OCI-LY3 (cell line): ENCODE data around the gene SLC29A3.

Source experiments
- H2AFZ ChIP-seq: fragments of 200-600, 300-600 bp; shearing (Covaris generic); 2 replicates; pipeline ENCODE4 v1.6.0; 2014; ENCODE audit warnings: antibody characterized with exemption, low read depth, low read length
- H3K27ac ChIP-seq: fragments of 200-600, 300-600 bp; sonication (generic); 2 replicates; pipeline ENCODE4 v1.5.1; 2014; ENCODE audit warnings: mild to moderate bottlenecking, low read length, moderate library complexity, mixed read lengths
- H3K27me3 ChIP-seq: fragments of 200-600, 300-600 bp; sonication (generic); 2 replicates; pipeline ENCODE4 v1.6.1; 2014; ENCODE audit warnings: low read depth, low read length, mixed read lengths
- H3K36me3 ChIP-seq: fragments of 200-600, 300-600 bp; sonication (generic); replicated peaks from 2 replicates; pipeline ENCODE3; 2014; ENCODE audit warnings: low read depth, low read length, mixed read lengths
- H3K4me1 ChIP-seq: fragments of 300-600, 200-600 bp; sonication (generic); 2 replicates; pipeline ENCODE4 v1.6.1; 2014; ENCODE audit warnings: low read length, mixed read lengths
- H3K4me2 ChIP-seq: fragments of 200-600, 300-600 bp; sonication (generic); 2 replicates; pipeline ENCODE4 v1.6.1; 2014; ENCODE audit warnings: low read length, mixed read lengths
- H3K4me3 ChIP-seq: fragments of 300-600, 200-600 bp; sonication (generic); 2 replicates; pipeline ENCODE4 v1.5.1; 2014; ENCODE audit warnings: antibody characterized with exemption, mild to moderate bottlenecking, low read length, moderate library complexity
- H3K79me2 ChIP-seq: fragments of 300-600, 200-600 bp; shearing (Covaris generic); 2 replicates; pipeline ENCODE4 v1.6.1; 2014; ENCODE audit warnings: mild to moderate bottlenecking, low read length, mixed read lengths
- H3K9ac ChIP-seq: fragments of 300-600, 200-600 bp; shearing (Covaris generic); 2 replicates; pipeline ENCODE4 v1.6.0; 2014; ENCODE audit warnings: mild to moderate bottlenecking, low read length, moderate library complexity
- H3K9me3 ChIP-seq: fragments of 200-600, 300-600 bp; shearing (Covaris generic); 2 replicates; pipeline ENCODE4 v1.6.1; 2014; ENCODE audit warnings: low read length, mixed read lengths; ENCODE audit not compliant: insufficient read depth
- H4K20me1 ChIP-seq: fragments of 200-600, 300-600 bp; sonication (generic); 2 replicates; pipeline ENCODE4 v1.6.1; 2016; ENCODE audit warnings: low read length, mixed read lengths; ENCODE audit not compliant: insufficient read depth
- EZH2phosphoT487 ChIP-seq: fragments of 200-600 bp; shearing (Covaris generic); IDR thresholded peaks from 2 replicates; pipeline ENCODE4 v1.6.1; 2018; ENCODE audit warnings: antibody characterized with exemption, mixed run types, low read depth
- TF ChIP-seq, protein P1 (sequence below): fragments of 200-600, 300-600 bp; sonication (generic); IDR thresholded peaks from 2 replicates; pipeline ENCODE4 v1.5.1; 2014; ENCODE audit warnings: antibody characterized with exemption, low read length, low read depth

Gene SLC29A3

DNA sequence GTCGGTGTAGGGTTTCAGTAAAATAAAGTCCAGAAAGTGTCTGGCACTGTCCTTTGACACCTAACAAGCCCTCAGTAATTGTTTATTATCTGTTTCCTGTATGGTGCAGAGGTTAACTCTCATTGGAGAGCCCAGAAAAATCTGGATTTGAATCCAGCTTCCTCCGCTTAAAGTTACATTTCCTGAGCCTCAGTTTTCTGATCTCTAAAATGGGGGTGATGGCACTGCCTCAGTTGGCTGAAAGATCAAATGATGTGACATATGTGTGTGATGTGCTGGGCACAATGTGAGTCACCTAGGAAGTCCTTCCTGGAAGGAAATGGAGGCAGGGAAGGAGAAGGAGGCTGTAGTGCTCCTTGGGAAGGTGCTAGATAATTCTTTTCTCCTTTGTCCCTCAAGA, 63.0 kb downstream of the SLC29A3 start:
- Histone ChIP-seq H3K4me3 (no peak overlapping the region), H3K9me3 (no peaks in the 10 kb centered on the region), H3K9ac (no peak overlapping the region), H3K27me3 (no peaks in the 10 kb centered on the region), H3K4me1 (peaks cover 34% of the 10 kb centered on the region), H4K20me1 (no peaks in the 10 kb centered on the region), H3K79me2 (peaks cover 2% of the 10 kb centered on the region; the same call in 1 of the 2 replicates), H3K36me3 (no peaks in the 10 kb centered on the region), H3K4me2 (no peak overlapping the region), H3K27ac (no peak overlapping the region), H2AFZ (no peak overlapping the region)
- no peak for TF ChIP-seq EZH2phosphoT487
- TF ChIP-seq, protein P1, sequence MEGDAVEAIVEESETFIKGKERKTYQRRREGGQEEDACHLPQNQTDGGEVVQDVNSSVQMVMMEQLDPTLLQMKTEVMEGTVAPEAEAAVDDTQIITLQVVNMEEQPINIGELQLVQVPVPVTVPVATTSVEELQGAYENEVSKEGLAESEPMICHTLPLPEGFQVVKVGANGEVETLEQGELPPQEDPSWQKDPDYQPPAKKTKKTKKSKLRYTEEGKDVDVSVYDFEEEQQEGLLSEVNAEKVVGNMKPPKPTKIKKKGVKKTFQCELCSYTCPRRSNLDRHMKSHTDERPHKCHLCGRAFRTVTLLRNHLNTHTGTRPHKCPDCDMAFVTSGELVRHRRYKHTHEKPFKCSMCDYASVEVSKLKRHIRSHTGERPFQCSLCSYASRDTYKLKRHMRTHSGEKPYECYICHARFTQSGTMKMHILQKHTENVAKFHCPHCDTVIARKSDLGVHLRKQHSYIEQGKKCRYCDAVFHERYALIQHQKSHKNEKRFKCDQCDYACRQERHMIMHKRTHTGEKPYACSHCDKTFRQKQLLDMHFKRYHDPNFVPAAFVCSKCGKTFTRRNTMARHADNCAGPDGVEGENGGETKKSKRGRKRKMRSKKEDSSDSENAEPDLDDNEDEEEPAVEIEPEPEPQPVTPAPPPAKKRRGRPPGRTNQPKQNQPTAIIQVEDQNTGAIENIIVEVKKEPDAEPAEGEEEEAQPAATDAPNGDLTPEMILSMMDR = no peak

DNA sequence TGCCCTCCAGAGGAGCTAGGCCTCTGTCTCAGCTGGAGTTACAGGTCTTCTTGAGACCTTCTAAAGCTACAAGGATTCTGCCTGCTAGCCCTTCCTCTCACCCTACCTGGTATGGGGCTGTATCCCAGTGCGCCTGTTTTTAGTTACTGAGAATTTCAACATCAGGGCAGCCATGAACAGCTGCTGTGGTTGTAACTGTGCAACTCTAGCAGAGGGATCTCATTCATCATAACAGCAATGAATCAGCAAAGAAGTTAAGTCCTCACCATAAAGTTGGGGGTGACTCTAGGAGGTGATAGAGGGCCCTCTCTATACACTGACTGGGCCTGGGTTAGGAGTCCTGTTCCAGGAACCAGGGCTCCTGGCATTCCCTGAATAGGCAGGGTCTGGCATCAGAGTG, 63.7 kb downstream of the SLC29A3 start:
- no peak overlapping the region for H3K9ac ChIP-seq
- no peak overlapping the region for H3K4me2 ChIP-seq
- no peaks in the 10 kb centered on the region for H3K79me2 ChIP-seq
- no peak overlapping the region for H2AFZ ChIP-seq
- no peaks in the 10 kb centered on the region for H3K27me3 ChIP-seq
- H4K20me1 ChIP-seq = no peaks in the 10 kb centered on the region
- H3K36me3 ChIP-seq = no peaks in the 10 kb centered on the region
- H3K9me3 ChIP-seq = no peaks in the 10 kb centered on the region
- TF ChIP-seq, protein P1 = no peak
- TF ChIP-seq EZH2phosphoT487 = no peak
- no peak overlapping the region for H3K27ac ChIP-seq
- H3K4me3 ChIP-seq = no peak overlapping the region
- peaks cover 31% of the 10 kb centered on the region for H3K4me1 ChIP-seq

DNA sequence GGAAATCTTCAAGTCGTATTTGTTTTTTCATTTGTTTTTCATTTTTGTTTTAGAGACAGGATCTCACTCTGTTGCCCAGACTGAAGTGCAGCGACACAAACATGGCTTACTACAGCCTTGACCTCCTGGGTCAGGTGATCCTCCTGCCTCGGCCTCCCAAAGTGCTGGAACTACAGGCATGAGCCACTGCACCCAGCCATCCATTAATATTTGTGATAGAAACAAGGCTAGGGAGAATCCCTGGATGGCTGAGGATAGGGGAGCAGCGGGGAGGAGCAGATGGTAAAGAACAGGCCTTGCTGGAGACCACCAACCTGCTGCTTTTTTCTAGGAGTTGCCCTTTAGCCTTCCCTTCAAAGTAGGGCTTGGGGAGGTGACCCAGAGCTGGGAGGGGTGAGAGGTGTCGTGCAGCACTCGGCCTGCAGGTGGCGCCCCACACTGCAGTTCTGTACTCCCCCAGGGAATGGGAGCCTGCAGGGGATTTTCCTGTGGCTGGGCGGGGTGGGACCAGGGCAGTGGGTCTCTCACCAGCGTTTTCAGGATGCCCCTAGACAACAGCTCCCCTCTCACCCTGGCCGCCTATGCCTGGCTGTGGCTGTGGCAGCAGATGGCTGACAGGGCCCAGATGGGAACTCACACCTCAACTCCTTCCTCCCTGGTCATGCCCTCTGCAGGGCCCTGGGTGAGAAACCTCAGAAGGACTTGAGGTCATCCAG, 65.1 kb downstream of the SLC29A3 start:
- Histone ChIP-seq H3K79me2 (no peaks in the 10 kb centered on the region), H3K4me1 (peaks cover 17% of the 10 kb centered on the region), H3K27ac (no peak overlapping the region; the same call in 1 of the 2 replicates), H3K4me2 (peak overlapping the region; percentile 60), H2AFZ (peak overlapping the region; percentile 59; the same call in 1 of the 2 replicates), H3K4me3 (no peak overlapping the region), H4K20me1 (no peaks in the 10 kb centered on the region), H3K9ac (peak overlapping the region; percentile 29; the same call in 1 of the 2 replicates), H3K36me3 (no peaks in the 10 kb centered on the region), H3K27me3 (0 out of 2 replicates have a peak, but pooled peaks cover 5% of the 10 kb centered on the region), H3K9me3 (no peaks in the 10 kb centered on the region)
- no peak for TF ChIP-seq EZH2phosphoT487
- TF ChIP-seq, protein P1 = peak; percentile 80

DNA sequence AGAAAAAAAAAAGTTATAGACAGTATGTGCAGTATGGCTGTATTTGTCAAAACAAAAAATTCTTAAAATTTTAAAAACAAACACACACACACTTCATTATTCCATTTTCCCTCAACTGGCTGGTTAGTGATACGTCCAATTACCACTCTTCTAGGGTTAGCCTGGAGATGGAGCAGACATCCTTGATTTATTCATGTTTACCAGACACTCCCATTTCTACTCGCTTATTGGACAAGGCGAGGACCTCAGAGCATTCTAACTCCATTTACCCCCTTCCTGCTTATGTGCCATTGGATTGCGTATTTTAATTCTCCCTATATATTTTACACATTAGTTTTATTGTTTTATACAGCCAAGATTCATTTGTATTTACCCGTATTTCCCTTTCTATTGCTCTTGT, 69.1 kb downstream of the SLC29A3 start:
- no peaks in the 10 kb centered on the region for H3K79me2 ChIP-seq
- H4K20me1 ChIP-seq = no peaks in the 10 kb centered on the region
- TF ChIP-seq EZH2phosphoT487 = no peak
- TF ChIP-seq, protein P1 = no peak
- H3K27me3 ChIP-seq = peaks cover 19% of the 10 kb centered on the region; the same call in 1 of the 2 replicates
- H3K4me3 ChIP-seq = no peak overlapping the region
- no peak overlapping the region for H3K9ac ChIP-seq
- peaks cover 10% of the 10 kb centered on the region for H3K4me1 ChIP-seq
- H2AFZ ChIP-seq = no peak overlapping the region
- H3K36me3 ChIP-seq = no peaks in the 10 kb centered on the region
- H3K27ac ChIP-seq = no peak overlapping the region
- no peak overlapping the region for H3K4me2 ChIP-seq
- H3K9me3 ChIP-seq = no peaks in the 10 kb centered on the region
